ENCODE measurements around the gene PINK1.
"Not testable (repeated sequence)": the region's sequence is repeated elsewhere in the genome, so short reads cannot be mapped to it uniquely, and the experiment has no call there.

PINK1 gene

DNA sequence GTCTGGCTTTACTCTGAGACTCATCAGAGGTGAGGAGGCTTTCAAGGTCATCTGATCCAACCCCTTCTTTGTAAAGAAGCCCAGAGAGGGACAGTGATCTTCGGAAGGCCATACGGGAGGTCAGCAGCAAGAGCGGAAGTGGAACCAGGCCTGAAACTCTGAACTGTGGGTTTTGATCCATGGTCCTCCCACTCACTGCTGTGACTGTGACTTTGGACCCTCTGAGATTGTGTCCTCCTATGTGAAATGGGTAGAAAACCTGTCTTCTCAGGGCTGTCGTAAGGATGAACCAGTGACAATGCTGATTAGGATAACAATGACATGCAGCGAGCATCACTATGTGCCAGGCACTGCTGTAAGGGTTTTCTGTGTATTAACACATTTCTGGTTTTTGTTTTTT, 37.7 kb downstream of the PINK1 start:
- Histone ChIP-seq H3K9me3 (ENCODE audit: insufficient read depth, low read length) (no peaks in the 10 kb centered on the region), H3K9ac (ENCODE audit: low read length) (no peak overlapping the region), H3K4me1 (ENCODE audit: low read length) (no peaks in the 10 kb centered on the region), H3K36me3 (replicated peaks; ENCODE audit: low read depth, low read length) (no peaks in the 10 kb centered on the region), H3K27me3 (ENCODE audit: low read depth, low read length) (no peaks in the 10 kb centered on the region), H3K79me2 (ENCODE audit: low read length) (no peaks in the 10 kb centered on the region), H2AFZ (ENCODE audit: low read depth, low read length) (no peak overlapping the region), H3K27ac (ENCODE audit: low read length) (no peak overlapping the region), H3K4me3 (ENCODE audit: low read length) (no peak overlapping the region), H4K20me1 (ENCODE audit: insufficient read depth, low read length) (no peaks in the 10 kb centered on the region), H3K4me2 (ENCODE audit: low read length) (no peak overlapping the region)
- no peak for TF ChIP-seq EZH2phosphoT487 (IDR thresholded peaks at IDR 0.05; ENCODE audit: low read depth)
- TF ChIP-seq, protein P1, sequence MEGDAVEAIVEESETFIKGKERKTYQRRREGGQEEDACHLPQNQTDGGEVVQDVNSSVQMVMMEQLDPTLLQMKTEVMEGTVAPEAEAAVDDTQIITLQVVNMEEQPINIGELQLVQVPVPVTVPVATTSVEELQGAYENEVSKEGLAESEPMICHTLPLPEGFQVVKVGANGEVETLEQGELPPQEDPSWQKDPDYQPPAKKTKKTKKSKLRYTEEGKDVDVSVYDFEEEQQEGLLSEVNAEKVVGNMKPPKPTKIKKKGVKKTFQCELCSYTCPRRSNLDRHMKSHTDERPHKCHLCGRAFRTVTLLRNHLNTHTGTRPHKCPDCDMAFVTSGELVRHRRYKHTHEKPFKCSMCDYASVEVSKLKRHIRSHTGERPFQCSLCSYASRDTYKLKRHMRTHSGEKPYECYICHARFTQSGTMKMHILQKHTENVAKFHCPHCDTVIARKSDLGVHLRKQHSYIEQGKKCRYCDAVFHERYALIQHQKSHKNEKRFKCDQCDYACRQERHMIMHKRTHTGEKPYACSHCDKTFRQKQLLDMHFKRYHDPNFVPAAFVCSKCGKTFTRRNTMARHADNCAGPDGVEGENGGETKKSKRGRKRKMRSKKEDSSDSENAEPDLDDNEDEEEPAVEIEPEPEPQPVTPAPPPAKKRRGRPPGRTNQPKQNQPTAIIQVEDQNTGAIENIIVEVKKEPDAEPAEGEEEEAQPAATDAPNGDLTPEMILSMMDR (IDR thresholded peaks at IDR 0.05; ENCODE audit: low read depth, low read length): no peak

GRCh38 chr1:20672265-20672632, 39.0 kb downstream of the PINK1 start:
- H3K9me3 ChIP-seq (ENCODE audit: insufficient read depth, low read length): no peaks in the 10 kb centered on the region
- H4K20me1 ChIP-seq (ENCODE audit: insufficient read depth, low read length): no peaks in the 10 kb centered on the region
- H3K4me2 ChIP-seq (ENCODE audit: low read length): no peak overlapping the region
- H3K27ac ChIP-seq (ENCODE audit: low read length): no peak overlapping the region
- H3K4me3 ChIP-seq (ENCODE audit: low read length): no peak overlapping the region
- H2AFZ ChIP-seq (ENCODE audit: low read depth, low read length): no peak overlapping the region
- H3K4me1 ChIP-seq (ENCODE audit: low read length): no peaks in the 10 kb centered on the region
- no peaks in the 10 kb centered on the region for H3K79me2 ChIP-seq (ENCODE audit: low read length)
- H3K36me3 ChIP-seq (replicated peaks; ENCODE audit: low read depth, low read length): no peaks in the 10 kb centered on the region
- H3K27me3 ChIP-seq (ENCODE audit: low read depth, low read length): no peaks in the 10 kb centered on the region
- no peak for TF ChIP-seq EZH2phosphoT487 (IDR thresholded peaks at IDR 0.05; ENCODE audit: low read depth)
- TF ChIP-seq, protein P1 (IDR thresholded peaks at IDR 0.05; ENCODE audit: low read depth, low read length): no peak
- H3K9ac ChIP-seq (ENCODE audit: low read length): no peak overlapping the region

GRCh38 chr1:20673626-20674025, 40.4 kb downstream of the PINK1 start:
- not testable (repeated sequence) for H3K27me3 ChIP-seq (ENCODE audit: low read depth, low read length); H3K9me3 ChIP-seq (ENCODE audit: insufficient read depth, low read length); H3K4me2 ChIP-seq (ENCODE audit: low read length); H4K20me1 ChIP-seq (ENCODE audit: insufficient read depth, low read length); H3K4me3 ChIP-seq (ENCODE audit: low read length); H2AFZ ChIP-seq (ENCODE audit: low read depth, low read length); H3K4me1 ChIP-seq (ENCODE audit: low read length); H3K79me2 ChIP-seq (ENCODE audit: low read length); H3K36me3 ChIP-seq (replicated peaks; ENCODE audit: low read depth, low read length); H3K9ac ChIP-seq (ENCODE audit: low read length); H3K27ac ChIP-seq (ENCODE audit: low read length)

GRCh38 chr1:20678599-20678998, 45.3 kb downstream of the PINK1 start:
- no peak overlapping the region for H3K27ac ChIP-seq (ENCODE audit: low read length)
- no peak overlapping the region for H3K9ac ChIP-seq (ENCODE audit: low read length)
- no peak overlapping the region for H2AFZ ChIP-seq (ENCODE audit: low read depth, low read length)
- H3K4me1 ChIP-seq (ENCODE audit: low read length): peaks cover 8% of the 10 kb centered on the region
- no peaks in the 10 kb centered on the region for H3K36me3 ChIP-seq (replicated peaks; ENCODE audit: low read depth, low read length)
- TF ChIP-seq, protein P1 (IDR thresholded peaks at IDR 0.05; ENCODE audit: low read depth, low read length): no peak
- no peaks in the 10 kb centered on the region for H3K9me3 ChIP-seq (ENCODE audit: insufficient read depth, low read length)
- H3K27me3 ChIP-seq (ENCODE audit: low read depth, low read length): 0 out of 2 replicates have a peak, but pooled peaks cover 4% of the 10 kb centered on the region
- H4K20me1 ChIP-seq (ENCODE audit: insufficient read depth, low read length): no peaks in the 10 kb centered on the region
- peak overlapping the region; percentile 32 for H3K4me2 ChIP-seq (ENCODE audit: low read length)
- H3K4me3 ChIP-seq (ENCODE audit: low read length): no peak overlapping the region
- no peaks in the 10 kb centered on the region for H3K79me2 ChIP-seq (ENCODE audit: low read length)

- Histone ChIP-seq H3K79me2 (ENCODE audit: low read length) (no peaks in the 10 kb centered on the region), H3K9ac (ENCODE audit: low read length) (no peak overlapping the region), H4K20me1 (ENCODE audit: insufficient read depth, low read length) (no peaks in the 10 kb centered on the region), H3K4me3 (ENCODE audit: low read length) (no peak overlapping the region), H3K27me3 (ENCODE audit: low read depth, low read length) (0 out of 2 replicates have a peak, but pooled peaks cover 4% of the 10 kb centered on the region), H3K9me3 (ENCODE audit: insufficient read depth, low read length) (no peaks in the 10 kb centered on the region), H3K4me2 (ENCODE audit: low read length) (no peak overlapping the region), H3K36me3 (replicated peaks; ENCODE audit: low read depth, low read length) (no peaks in the 10 kb centered on the region), H2AFZ (ENCODE audit: low read depth, low read length) (no peak overlapping the region), H3K27ac (ENCODE audit: low read length) (no peak overlapping the region), H3K4me1 (ENCODE audit: low read length) (peaks cover 8% of the 10 kb centered on the region)
- TF ChIP-seq, protein P1 (IDR thresholded peaks at IDR 0.05; ENCODE audit: low read depth, low read length): no peak
- TF ChIP-seq EZH2phosphoT487 (IDR thresholded peaks at IDR 0.05; ENCODE audit: low read depth): no peak
These were observed 47.0 kb downstream of the PINK1 start for GRCh38 chr1:20680269-20680668.
